Frontal cortex (tissue), 4 donors: ENCODE measurements around the gene CXCR2. TPM values are rescaled to one million over a fixed set of nuclear protein-coding genes. Genes with fewer than 3 reads are reported as not detected.
"Not testable (repeated sequence)": the region's sequence is repeated elsewhere in the genome, so short reads cannot be mapped to it uniquely, and the experiment has no call there.

Experiments
- DNase-seq, 2 donors: peaks; one replicate each; pipeline ENCODE4 v3.0.0; 2012; ENCODE audit warnings: low spot score in 2 of 2
- FAIRE-seq: peaks from 2 replicates; lab custom pipeline; 2012; peaks lifted over from hg19 to GRCh38; lab: Jason Lieb, UNC
- total RNA-seq: library from RNA; depleted of rRNA; stranded (reverse); fragments of >200 nt; gene quantifications from one replicate; pipeline ENCODE4 v1.2.3, GENCODE V29; 2014
- donor health status: control.
- donor health status: control.
- donor health status: control.

CXCR2 gene
- total RNA-seq = under 0.01 TPM

DNA sequence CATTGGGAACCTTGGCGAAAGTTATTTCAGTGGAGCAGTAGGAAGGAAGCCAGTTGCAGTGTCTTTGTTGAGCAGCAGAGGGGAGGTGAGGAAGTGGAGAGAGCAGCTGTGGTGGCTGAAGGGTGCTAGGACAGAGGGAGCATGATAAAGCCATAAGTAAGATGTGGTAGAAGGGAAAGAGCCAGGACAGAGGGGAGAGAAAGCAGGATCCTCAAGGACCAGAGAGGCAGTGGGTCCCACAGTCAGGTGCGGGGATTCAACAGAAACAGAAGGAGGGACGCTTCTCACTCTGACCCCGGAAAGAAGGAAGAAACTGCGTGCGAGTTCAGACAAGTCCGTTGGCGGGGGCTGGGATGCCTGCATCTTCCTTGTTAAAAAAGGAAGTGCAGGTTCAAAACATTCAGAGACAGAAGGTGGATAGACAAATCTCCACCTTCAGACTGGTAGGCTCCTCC, at the start of gene CXCR2:
CXCR2 (plus strand) TSS at position 403 of the 455 bp plus-strand sequence. CDS start 8,774 bp downstream, outside the sequence.
- FAIRE-seq (no peak), DNase-seq (no peak)

DNA sequence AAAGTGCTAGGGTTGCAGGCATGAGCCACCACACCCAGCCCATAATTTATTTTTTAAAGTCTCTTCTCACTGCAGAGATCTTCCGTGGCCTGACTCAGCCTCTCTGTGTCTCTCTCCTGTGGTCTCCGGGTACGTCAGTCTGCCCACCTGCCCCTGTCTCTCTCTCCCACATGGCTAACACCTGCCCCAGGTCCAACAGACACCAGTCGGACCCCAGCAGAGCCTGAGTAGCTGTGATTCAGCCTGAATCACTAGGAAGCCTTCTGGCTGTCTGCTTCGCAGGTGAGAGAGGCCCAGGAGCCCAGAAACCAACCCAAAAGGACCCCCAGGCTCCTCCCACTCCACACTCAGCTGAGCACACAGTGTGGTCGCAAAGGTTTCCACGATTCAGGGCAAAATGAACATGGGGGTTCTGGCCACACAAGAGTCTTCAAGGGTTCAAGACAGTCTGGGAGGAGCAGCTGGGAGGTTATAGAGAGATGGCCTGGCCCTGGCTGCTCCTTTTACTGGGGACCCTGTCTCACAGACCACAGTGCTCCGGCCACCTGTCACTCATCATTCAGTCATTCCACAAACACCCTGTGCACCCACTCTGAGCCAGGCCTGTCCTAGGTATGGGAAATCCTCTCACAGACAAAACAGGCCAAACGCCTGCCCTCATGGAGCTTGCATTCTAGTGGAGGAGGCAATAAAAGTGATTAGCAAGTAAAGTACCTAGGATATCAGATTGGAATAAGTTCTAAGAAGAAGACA, 48.2 kb upstream of the CXCR2 start:
- no peak for FAIRE-seq
- DNase-seq = no peak

DNA sequence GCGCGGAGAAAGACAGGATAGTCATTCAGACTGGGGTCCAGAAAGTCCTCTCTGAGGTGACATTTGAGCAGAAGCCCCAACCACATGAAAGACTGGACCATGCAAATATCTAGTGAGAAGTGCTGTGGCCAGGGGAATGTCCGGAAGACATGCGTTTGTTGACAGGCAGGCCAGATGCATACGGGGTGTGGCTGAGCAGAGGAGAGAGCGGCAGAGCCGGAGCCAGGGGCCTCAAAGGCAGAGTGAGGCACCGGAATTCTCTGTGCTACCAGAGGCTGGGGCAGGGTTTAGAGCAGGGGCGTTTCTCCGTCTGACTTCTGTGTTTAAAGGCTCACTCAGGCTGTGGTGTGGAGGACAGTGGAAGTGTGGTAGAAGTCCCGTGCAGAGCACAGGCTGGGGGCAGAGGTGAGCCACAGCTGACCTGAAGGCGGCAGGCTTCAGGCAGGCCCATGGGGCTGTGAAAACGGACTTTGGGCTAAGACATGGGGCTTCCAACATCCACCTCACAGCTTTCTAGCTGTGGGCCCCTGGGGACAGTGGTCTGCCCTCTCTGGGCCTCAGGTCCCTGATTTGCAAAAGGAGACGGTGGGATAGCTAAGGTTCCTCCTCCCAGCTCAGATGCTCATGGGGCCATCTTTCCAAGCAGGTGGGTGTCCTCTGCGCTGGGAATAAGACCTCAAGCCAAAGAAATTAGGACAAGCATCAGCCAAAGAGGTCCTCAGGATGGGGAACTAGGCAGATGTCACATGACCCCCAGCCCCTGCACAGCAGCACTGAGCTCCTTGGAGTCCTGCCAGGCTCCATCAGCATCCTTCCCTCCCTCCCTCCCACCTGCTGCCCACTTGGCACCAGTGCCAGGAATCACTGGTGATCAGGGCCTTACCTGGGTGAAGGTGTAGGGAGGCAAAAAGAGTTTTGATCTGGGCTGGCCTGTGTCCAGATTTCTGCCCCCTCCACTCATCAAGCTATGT, 45.6 kb upstream of the CXCR2 start:
- FAIRE-seq = no peak
- no peak for DNase-seq

DNA sequence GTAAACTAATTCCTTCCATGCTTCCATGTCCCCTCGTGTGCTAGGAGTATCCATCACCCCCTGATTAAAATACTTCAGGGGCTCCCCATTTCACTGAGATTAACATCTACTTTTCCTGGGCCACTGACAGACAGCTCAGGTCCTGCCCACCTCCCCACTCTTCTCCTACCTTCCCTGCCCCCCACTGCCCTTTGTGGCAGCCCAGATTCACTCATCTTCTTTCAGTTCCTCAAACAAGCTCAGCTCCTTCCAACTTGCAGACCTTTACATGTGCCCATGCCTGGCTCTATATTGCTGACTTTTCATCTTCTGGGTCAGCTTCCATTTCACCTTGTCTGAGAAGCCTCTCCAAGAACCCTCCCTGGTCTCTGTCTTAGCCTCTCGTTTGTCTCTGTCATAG, 44.8 kb upstream of the CXCR2 start:
- FAIRE-seq = no peak
- DNase-seq = no peak

DNA sequence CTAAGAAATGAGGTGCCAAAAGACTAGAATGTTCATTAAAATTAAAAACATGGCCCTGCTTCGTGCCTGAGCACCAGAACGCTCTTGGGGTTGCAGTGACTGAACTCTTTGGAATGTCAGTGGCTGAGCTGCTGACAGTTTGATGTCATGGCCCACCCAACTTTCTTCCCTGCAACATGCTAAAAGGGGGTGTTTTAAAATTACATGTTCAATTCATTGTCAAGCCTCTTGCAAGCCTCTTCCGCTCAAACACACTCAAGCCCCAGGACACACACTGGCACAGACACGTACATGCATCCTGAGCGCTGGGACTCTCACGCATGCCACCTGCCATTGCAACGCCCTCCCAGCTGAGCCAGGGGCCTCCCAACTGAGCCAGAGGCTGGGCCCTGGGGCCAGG, 44.1 kb upstream of the CXCR2 start:
- no peak for FAIRE-seq
- DNase-seq = no peak

DNA sequence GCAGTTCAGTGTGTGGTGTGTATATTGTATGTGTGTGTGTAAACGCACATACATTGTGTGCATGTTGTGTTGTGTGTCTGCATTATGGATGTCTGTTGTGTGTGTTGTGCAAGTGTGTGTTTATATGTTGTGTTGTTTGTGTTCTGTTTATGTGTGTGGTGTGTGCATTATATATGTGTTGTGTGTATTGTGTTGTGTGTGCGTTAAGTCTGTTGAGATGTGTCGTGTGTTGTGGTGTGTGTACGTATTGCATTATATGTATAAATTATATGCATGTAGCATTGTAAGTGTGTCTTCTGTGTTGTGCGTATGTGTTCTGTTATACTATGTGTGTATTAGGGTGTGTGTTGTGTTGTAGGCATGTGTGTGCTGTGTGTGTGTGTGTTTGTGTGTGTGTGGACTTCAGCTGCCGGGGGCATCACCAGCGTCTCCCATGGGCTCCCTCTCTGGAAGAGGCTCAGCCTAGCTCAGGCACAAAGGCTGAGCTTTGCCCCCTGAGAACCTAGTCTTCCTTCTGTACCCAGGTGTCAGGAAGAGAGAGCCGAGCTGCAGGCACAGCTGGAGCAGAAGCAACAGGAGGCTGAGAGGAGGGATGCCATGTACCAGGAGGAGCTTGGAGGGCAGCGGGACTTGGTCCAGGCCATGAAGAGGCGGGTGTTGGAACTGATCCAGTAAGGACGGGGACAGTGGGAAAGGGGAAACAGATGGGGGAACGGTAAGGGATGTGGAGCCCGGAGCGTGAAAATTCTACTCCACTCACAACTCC, 43.1 kb upstream of the CXCR2 start:
- FAIRE-seq (no peak), DNase-seq (no peak)

DNA sequence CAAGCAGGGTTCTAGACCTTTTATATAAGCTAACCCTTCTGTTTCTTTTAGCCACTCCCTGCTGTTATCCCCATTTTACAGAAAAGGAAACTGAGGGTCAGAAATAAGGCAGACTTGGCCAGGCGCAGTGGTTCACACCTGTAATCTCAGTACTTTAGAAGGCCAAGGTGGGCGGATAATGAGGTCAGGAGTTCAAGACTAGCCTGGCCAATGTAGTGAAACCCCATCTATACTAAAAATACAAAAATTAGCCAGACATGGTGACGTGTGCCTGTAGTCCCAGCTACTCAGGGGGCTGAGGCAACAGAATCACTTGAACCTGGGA, 42.5 kb upstream of the CXCR2 start:
- DNase-seq (no peak), FAIRE-seq (no peak)

DNA sequence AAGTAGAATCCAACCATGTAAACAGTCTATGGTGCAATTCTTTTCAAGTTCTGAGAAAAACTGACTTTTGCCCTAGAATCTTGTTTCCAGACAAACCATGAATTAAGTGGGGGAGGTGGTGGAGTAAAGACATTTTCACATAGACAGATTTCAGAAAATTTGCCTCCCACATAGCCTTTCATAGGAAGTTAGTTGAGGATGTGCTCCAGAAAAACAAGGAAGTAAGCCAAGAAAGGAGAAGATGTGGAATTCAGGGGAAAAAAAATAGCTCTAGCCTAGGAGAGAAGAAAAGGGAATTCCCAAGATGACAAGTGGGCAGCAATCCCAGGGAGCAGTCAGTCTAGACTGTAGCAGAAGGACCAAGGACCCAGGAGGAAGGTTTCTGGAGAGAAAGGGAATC, 39.4 kb upstream of the CXCR2 start:
- DNase-seq (no peak), FAIRE-seq (no peak)

DNA sequence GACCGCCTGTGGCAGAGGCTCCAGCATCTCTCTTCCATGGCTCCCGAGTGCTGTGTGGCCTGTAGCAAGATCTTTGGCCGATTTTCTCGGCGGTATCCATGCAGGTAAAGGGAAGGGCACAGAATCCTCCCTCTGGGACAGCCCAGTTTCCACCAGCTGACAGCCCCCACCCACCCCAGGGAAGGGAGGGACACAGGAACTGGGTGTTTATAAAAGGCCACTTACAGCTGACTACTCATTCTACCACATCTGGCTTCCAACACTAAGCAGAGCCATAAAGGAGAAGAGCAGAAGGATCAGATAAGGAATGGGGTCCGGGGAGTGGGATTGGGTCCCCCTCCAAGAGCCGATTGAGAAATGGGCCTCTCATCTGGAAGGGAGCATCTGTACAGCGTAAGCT, 36.6 kb upstream of the CXCR2 start:
- DNase-seq = no peak
- no peak for FAIRE-seq

DNA sequence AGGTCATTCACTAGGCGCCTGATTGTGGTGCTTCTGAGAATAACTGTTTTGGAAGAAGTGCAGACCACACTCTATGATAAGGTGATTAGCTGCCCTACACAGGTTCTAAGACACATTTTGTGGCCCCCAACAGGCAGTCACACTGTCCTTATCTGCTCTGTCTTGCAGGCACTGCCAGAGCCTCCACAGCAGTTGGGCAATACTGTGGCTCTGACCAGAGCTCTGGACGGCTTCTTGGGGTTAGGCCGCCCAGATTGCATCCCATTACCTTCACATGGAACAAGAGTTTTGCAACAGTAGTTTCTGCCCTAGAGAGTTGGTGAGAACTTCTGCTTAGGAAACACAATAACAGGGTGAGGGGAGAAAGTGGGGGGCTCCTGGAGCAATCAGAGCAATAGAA, 34.1 kb upstream of the CXCR2 start:
- DNase-seq (no peak), FAIRE-seq (no peak)

DNA sequence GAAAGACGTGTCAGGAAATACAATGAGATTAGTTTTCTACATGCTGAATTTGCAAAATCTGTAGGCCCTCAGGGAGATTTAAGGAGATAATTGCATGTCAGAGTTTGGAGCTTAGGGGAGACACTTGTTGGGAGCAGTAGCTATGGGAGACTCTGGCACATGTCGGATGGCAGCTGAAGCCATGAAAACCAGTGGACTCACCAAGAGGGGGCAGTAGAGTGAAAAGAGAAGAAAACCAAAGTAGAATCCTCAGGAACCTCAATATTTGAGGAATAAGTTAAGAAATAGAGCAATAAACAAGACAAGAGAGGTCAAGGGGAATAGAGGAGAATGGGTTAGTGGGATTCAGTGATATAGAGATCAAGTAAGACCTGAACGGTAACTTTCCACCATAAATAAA, 31.9 kb upstream of the CXCR2 start:
- DNase-seq = no peak
- FAIRE-seq = no peak

DNA sequence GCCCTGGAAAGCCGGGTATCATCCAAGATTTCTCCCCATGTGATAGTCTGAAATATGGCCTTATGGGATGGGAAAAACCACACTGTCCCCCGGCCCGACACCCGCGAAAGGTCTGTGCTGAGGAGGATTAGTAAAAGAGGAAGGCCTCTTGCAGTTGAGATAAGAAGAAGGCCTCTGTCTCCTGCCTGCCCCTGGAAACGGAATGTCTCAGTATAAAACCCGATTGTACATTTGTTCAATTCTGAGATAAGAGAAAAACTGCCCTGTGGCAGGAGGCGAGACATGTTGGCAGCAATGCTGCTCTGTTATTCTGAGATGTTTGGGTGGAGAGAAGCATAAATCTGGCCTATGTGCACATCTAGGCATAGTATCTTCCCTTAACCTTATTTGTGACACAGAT, 30.0 kb upstream of the CXCR2 start:
- FAIRE-seq (no peak), DNase-seq (no peak)

DNA sequence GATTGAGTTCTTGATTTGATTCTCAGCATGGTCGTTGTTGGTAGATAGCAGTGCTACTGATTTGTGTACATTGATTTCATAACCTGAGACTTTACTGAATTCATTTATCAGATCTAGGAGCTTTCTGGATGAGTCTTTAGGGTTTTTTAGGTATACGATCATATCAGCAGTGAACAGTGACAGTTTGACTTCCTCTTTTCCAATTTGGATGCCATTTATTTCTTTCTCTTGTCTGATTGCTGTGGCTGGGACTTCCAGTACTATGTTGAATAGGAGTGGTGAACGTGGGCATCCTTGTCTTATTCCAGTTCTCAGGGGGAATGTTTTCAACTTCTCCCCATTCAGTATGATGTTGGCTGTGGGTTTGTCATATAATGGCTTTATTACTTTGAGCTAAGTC, 27.9 kb upstream of the CXCR2 start:
- FAIRE-seq (no peak), DNase-seq (no peak)

DNA sequence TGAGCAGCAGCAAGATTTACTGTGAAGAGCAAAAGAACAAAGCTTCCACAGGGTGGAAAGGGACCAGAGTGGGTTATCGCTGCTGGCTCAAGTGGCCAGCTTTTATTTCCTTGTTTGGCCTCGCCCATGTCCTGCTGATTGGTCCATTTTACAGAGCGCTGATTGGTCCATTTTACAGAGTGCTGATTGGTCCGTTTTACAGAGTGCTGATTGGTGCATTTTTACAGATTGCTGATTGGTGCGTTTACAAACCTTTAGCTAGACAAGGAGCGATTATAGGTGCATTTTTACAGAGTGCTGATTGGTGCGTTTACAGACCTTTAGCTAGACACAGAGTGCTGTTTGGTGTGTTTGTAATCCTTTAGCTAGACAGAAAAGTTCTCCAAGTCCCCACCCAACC, 17.0 kb upstream of the CXCR2 start:
- not testable (repeated sequence) for FAIRE-seq, DNase-seq

DNA sequence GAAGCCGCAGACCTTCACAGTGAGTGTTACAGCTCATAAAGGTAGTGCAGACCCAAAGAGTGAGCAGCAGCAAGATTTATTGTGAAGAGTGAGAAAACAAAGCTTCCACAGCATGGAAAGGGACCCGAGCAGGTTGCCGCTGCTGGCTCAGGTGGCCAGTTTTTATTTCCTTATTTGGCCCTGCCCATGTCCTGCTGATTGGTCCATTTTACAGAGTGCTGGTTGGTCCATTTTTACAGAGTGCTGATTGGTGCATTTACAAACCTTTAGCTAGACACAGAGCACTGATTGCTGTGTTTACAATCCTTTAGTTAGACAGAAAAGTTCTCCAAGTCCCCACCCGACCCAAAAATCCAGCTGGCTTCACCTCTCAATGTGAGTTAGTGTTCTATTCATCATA, 4.0 kb upstream of the CXCR2 start:
- FAIRE-seq = not testable (repeated sequence)

DNA sequence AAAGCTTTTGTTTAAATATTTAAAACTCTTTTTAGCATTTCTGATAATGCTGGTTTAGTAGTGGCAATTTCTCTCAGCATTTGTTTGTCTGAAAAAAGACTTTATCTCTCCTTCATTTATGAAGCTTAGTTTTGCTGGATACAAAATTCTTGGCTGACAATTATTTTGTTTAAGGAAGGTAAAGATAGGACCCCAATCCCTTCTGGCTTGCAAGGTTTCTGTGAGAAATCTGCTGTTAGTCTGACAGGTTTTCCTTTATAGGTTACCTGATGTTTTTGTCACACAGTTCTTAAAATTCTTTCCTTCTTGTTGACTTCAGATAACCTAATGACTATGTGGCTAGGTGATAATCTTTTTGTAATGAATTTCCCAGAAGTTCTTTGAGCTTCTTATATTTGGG, 3.5 kb upstream of the CXCR2 start:
- FAIRE-seq, DNase-seq: not testable (repeated sequence)

More for the DNA sequence above, 4.0 kb upstream of the CXCR2 start:
- not testable (repeated sequence) for DNase-seq

DNA sequence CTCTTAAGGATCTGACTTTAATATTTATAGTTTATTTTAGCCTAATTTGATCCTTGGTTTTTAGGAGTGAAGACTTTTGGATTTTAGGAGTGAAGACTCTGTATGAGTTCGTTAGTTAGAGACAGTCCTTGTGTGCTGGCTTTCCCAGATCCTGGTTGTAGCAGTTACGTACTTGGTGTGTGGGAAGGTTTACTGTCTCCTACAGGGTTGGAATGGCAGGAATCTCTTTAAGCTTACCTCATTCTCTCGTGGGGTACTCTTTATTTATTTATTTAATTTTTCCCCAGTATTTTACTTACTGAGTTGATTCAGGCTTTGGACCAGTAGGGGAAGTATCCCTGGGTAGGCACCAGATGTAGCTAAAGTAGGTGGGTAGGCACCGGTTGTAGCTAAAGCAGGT, 1.8 kb upstream of the CXCR2 start:
- FAIRE-seq = no peak
- no peak for DNase-seq

DNA sequence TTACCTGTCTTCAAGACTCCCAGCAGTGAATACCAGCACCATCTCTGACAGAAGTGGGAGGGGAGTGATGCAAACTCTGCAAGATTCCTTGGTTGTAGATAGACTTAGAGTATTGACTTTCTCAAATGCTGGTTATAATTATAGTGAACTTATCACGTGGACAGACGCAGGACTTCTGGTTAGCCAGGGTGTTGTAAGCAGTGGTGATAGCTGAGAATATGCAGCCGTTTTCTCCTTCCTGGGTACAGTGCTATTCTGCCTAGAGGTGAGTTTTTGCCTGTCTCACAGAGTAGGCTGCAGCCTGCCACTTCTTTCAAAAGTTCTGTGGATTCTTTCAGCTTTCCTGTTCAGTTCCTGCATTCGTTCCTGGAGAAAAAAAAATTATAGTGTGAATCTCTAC, 733 bp upstream of the CXCR2 start:
- FAIRE-seq = no peak
- no peak for DNase-seq

DNA sequence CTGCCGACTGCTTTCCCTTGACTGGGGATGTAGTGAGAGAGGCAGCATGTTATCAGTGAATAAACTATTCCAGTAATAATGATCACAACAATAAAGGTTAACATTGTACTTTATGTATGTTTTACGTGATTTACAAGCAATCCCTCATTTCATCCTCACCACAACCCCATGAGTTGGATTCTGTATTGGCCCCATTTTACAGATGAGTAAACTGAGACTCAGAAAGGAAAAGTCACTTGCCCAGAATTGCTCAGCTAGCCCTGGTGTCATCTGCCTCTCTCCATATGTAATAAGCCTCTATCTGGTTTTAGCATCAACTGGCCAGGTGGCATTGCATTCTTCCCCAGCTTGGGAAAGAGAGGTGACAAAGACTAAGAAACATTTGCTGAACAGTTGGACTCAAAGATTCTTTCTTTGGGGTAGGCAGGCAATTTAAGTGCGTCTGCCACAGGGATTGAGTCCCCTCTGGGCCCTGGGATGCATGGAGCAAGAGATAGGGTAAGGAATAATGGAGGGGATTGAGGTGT, 2.2 kb downstream of the CXCR2 start:
- DNase-seq (no peak), FAIRE-seq (no peak)

DNA sequence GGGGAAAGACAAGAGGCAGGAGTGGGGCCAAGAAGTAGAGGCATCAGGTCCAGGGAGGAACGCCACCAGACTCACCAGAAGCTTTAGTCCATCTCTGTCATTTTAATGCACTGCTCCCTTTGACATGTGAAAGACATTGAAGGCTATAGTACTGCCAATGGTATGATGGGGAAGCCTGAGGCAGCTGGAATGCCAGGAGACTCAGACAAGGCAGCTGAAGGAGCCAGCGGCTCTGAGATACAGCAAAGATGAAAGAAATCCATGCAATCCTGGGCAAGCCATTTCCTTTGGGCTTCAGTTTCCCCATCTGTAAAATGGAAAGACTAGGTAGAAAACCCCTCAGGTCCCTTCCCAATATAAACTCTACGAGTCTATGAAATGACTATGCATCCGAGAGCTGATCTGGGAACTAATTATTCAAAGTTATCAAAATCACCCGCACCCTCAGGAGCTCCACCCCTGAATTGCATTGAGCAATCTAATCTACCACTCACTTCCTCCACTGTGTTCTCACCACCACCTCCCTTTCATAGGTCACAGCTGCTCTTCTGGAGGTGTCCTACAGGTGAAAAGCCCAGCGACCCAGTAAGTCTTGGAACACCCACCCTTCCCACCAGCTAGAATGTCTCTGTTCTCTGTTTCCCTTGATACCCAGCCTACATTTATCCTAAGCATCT, 3.1 kb downstream of the CXCR2 start:
- DNase-seq (no peak), FAIRE-seq (no peak)
